ENCODE data around the gene SSB.
"Not testable (repeated sequence)": the region's sequence is repeated elsewhere in the genome, so short reads cannot be mapped to it uniquely, and the experiment has no call there.

SSB gene

GRCh38 chr2:169782513-169782912, 16.2 kb upstream of the SSB start:
- DNase-seq = no peak

DNA sequence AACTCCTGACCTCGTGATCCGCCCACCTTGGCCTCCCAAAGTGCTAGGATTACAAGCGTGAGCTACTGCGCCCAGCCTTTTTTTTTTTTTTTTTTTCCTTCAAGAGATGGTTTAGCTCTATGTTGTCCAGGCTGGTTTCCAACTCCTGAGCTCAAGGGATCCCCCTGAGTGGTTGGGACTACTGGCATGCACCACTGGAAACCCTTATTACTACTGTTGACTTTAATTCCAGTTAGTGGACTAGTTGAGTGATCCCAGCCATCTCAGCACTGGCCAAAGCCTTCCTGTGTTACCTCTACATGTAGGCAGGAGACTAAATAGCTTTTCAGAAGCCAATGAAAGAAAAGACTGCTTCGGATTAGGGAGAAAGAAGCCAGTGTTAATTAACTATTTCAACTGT, 8.1 kb upstream of the SSB start:
- no peak for DNase-seq

DNA sequence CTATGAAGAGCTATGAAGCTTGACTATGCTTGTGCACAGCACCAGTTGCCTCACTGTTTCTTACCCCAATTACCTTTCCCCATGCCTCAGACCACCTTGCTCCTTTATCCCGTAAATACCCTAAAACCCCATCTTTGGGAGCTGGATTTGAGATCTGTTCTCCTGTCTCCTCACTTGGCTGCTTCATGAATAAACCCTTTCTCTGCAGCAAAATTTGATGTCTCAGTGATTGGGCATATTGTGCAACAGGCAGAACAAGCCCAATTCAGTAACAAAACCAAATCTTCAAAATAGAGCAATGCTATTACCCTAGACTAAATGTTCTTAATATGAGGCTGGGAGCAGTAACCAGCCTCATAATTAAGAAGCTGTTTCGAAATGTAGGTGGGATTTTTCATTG, 3.5 kb upstream of the SSB start:
- DNase-seq = no peak

- no peak for DNase-seq
Measured at GRCh38 chr2:169796441-169796840, 2.2 kb upstream of the SSB start.

DNA sequence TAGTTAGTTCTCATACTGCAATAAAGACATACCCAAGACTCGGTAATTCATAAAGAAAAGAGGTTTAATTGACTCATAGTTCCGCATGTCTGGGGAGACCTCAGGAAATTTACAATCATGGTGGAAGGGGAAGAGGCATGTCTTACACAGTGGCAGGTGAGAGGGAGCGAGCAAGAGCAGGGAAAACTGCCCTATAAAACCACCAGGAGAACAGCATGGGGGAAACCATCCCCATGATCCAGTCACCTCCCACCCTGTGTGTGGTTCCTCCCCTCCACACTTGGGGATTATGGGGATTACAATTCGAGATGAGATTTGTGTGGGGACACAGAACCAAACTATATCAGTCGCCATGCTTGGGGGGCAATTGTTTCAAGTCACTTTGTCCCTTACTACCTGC, 1.1 kb upstream of the SSB start:
- DNase-seq = no peak

- DNase-seq = no peak
Measured at GRCh38 chr2:169798397-169798717, 314 bp upstream of the SSB start.

GRCh38 chr2:169803480-169803879, 4.8 kb downstream of the SSB start:
- DNase-seq = no peak

DNA sequence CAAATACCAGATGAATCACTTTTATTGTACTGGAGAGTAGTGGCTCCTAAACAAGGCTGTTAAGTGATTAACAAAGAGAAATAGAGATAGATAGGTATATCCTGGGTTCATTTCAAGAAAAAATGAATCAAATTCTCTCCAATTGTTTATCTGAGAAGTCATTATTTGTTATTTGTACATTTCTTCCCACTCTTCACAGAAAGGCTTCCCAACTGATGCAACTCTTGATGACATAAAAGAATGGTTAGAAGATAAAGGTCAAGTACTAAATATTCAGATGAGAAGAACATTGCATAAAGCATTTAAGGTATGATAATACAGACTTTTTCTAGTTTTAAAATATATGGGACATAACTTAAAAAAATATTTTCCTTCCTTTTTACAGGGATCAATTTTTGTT, 7.9 kb downstream of the SSB start:
- DNase-seq = no peak

GRCh38 chr2:169808221-169808620, 9.6 kb downstream of the SSB start:
- DNase-seq = no peak

DNA sequence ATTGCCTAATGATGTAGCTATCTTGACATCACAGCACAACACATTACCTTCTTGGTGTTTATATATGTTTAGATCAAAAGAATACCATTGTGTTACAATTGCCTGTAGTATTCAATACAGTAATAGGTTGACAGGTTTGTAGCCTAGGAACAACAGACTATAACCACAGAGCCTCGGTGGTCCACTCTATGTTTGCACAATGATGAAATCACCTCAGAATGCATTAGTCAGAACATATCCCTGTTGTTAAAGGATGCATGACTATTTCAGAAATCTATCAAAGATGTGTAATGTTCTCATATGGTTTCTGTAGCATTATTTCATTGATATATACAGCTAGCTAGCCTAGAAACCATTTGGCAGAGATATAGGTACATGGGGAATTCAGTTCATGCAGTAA, 17.2 kb downstream of the SSB start:
- DNase-seq = no peak

- not testable (repeated sequence) for DNase-seq
Measured at GRCh38 chr2:169816961-169817360, 18.3 kb downstream of the SSB start.

- DNase-seq = not testable (repeated sequence)
Measured at GRCh38 chr2:169817369-169817768, 18.7 kb downstream of the SSB start.

- DNase-seq = no peak
Measured at GRCh38 chr2:169818241-169818640, 19.6 kb downstream of the SSB start.

- no peak for DNase-seq
Measured at GRCh38 chr2:169819106-169819505, 20.4 kb downstream of the SSB start.

- not testable (repeated sequence) for DNase-seq
Measured at GRCh38 chr2:169820101-169820500, 21.4 kb downstream of the SSB start.

GRCh38 chr2:169822036-169822435, 23.4 kb downstream of the SSB start:
- DNase-seq = no peak

- DNase-seq = no peak
Measured at GRCh38 chr2:169822785-169823392, 24.2 kb downstream of the SSB start.

DNA sequence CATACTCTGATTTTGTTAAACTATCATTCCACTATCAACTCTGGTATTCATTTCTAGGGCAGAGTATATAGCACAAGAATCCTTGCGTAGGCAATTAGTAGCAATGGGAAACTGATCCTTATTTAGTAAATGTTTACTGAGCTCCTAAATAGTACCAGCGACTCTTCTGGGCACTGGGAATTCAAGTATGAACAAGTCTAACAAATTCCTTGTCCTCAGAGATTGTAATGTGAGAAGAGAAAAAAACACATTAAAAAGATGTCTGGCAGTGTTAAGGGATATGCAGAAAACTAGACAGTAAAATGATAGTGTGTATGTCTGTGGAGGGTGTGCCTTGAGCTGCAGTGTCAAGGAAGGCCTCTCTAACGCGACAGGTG, 25.3 kb downstream of the SSB start:
- no peak for DNase-seq

DNA sequence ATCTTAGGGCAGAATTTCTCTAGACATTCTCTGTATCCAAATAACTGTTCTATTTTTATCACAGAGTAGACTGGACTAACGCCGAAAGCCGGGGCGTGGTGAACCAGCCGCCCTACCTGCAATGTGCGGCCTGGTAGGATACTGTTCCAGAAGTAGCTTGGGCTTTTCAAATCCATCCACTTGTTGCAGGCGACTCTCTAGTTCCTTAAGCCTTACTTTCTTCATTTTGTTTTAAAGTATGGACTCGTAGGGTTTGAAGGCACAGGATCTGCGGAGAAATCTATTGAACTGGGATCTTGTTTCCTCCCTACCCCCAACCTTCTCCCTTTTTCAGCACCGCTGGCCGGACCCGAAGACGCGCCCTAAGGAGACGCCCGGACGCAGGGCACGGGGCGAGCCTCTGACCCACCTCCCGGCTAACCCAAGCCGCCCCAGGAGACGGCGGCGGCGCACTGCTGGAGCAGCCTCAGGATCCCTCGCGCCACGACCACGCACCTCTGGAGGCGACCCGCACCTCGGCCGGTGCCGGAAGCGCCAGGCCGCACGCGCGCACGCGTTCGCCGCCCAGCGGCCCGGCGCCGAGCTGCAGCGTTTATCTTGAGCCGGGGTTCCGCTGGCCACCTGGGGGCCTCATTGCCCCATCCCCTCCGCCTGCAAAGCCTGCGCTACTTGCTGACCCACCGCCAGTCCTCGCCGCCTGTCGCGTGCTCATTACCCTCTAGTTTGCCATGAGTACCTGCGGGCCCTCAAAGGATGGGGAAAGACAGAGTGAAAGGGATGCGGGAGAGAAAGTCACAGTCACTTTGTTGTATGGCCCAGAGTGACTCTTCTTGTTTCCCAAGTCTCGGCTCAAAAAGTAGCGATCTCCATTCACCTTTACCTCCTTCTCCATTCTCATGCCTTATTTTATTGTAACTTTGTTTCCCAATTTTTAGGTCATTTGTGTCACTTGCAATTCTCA, 26.0 kb downstream of the SSB start, which contains the start of gene METTL5:
Gene METTL5, minus strand, starts transcription at position 533 of the 961 bp plus-strand sequence. Its CDS starts 308 bp downstream, at position 225.
- peak; percentile 82 to 86 for DNase-seq

- DNase-seq = peak; percentile 92 to 95
Measured at GRCh38 chr2:169827272-169828140, 28.8 kb downstream of the SSB start, which contains the start of gene UBR3. TSS of gene UBR3 (plus strand) at chr2:169827454. CDS start at chr2:169827508, 54 bp downstream.

GRCh38 chr2:169828141-169828811, 29.6 kb downstream of the SSB start:
- peak; percentile 48 to 60 for DNase-seq

DNA sequence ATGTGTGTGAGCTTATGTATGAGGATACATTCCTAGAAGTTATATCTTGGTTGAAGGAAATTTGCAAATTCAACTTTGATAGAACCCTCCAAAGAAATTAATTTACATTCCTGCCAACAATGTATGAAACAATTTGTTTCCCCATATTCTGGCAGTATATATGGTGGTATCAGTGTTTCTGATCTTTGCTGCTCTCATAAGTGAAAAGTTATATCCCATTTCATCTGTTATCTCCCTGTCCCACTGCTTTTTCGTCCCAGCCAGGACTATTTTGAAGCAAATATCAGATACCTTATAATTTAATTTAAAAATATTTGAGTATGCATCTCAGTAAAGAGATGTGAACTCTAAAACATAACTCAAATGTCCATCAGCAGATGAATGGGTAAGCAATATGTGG, 35.7 kb downstream of the SSB start:
- no peak for DNase-seq
